Measurements from ENCODE around the gene ZFYVE21. TPM values are rescaled to one million over a fixed set of nuclear protein-coding genes. Genes with fewer than 3 reads are reported as not detected.
A peak's percentile ranks its signal among the peaks of the same experiment; 100 is the strongest.

Gene ZFYVE21
- total RNA-seq, 1 experiment from 2014 or later: 49.7 TPM

DNA sequence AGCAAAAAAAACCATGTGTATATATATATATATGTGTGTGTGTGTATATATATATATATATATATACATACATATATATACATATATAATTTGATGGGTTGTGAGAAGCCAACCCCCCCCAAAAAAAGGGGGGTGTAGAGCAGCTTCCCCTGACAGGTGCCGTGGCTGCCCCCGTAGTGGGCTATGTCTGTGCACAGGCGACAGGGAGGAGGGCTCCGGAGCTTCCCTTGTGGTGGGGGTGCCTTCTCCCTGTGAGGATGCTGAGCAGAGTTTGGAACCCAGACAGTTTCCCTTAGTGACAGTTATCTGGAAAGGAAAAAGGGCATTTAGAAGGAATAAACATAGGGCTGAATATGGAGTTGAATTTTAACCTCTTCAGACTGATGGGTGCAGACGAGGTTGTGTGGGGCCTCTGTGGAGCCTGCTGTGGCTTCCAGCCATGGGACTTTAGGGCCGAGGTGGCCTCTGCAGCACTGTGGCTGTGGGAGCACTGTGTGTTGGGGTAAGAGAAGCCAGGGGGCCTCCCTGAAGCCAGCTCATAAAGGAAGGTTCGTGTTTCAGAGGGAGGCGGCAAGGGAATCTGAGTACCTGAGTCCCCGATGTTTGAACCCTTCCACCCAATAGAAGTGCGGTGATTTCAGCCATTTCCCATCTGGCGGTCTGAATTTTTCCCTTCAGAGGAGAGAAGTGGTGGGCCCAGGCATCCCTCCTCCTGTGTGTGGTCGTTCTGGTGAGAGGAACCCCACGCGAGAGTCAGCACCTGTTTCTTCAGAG, 20.1 kb upstream of the ZFYVE21 start:
- no peaks in the 10 kb centered on the region for H3K79me1 ChIP-seq (ENCODE audit: insufficient read depth, low read depth, low read length, poor library complexity, severe bottlenecking)
- no CpG with 5 or more reads among the region's 14 CpGs for WGBS (ENCODE audit: extremely low coverage, insufficient read length, low lambda C conversion rate)
- no peak overlapping the region for H3T11ph ChIP-seq (ENCODE audit: low read length)
- H3K79me2 ChIP-seq (ENCODE audit: insufficient read depth, low read length): no peaks in the 10 kb centered on the region
- H4K91ac ChIP-seq (ENCODE audit: insufficient read length, low read depth, low read length): no peak overlapping the region
- Mint-ChIP-seq H3K4me1 (peaks cover 10 to 13% of the 10 kb centered on the region in 2 experiments; a peak in 3 of 4 replicates), H3K36me3 (ENCODE audit: insufficient read depth in 1 of 3, low read depth in 3 of 3) (peaks cover 2 to 38% (median 24%) of the 10 kb centered on the region in 3 experiments; a peak in 6 of 7 replicates), H3K27me3 (ENCODE audit: low read depth) (peaks cover 1% of the 10 kb centered on the region; the same call in 1 of the 2 replicates), H3K9me3 (no peaks in the 10 kb centered on the region), H3K4me3 (no peak overlapping the region), H3K27ac (peak overlapping the region in 1 of 3 experiments; percentile 60; a peak in 3 of 7 replicates)
- H3K9ac ChIP-seq (ENCODE audit: extremely low read depth, insufficient read length, low read length): no peak overlapping the region
- H3K23me2 ChIP-seq (ENCODE audit: insufficient read length, low read depth, low read length, poor library complexity, severe bottlenecking): no peaks in the 10 kb centered on the region
- H4K5ac ChIP-seq (ENCODE audit: insufficient read length, low read depth, low read length): no peak overlapping the region
- no peaks in the 10 kb centered on the region for H3K4me1 ChIP-seq (ENCODE audit: insufficient read depth, low read length)
- H3K27me3 ChIP-seq (ENCODE audit: insufficient read depth, low read length): no peaks in the 10 kb centered on the region
- H2AFZ ChIP-seq (ENCODE audit: low read length): no peak overlapping the region
- H3K9me3 ChIP-seq (ENCODE audit: control insufficient read depth, low read depth, low read length): no peaks in the 10 kb centered on the region
- DNase-seq: no peak
- H2BK15ac ChIP-seq (ENCODE audit: low read depth, low read length): no peak overlapping the region
- H2AK5ac ChIP-seq (ENCODE audit: insufficient read length, low read length): no peak overlapping the region
- H3K14ac ChIP-seq (ENCODE audit: insufficient read depth, low read length): no peak overlapping the region
- H3K27ac ChIP-seq (ENCODE audit: insufficient read length, low read depth, low read length): no peak overlapping the region
- H2BK12ac ChIP-seq (ENCODE audit: insufficient read length, low read depth, low read length): no peak overlapping the region
- H3K23ac ChIP-seq (ENCODE audit: insufficient read length, low read depth, low read length): no peak overlapping the region
- H2BK5ac ChIP-seq (ENCODE audit: insufficient read length, low read length): no peak overlapping the region
- no peak overlapping the region for H3K18ac ChIP-seq (ENCODE audit: insufficient read length, low read depth, low read length)
- H2BK20ac ChIP-seq (ENCODE audit: low read depth, low read length, poor library complexity, severe bottlenecking): no peak overlapping the region
- TF ChIP-seq CTCF (conservative IDR thresholded peaks at IDR 0.05): no peak
- no peak overlapping the region for H2BK120ac ChIP-seq (ENCODE audit: low read depth, low read length, poor library complexity, severe bottlenecking)
- H3K4me2 ChIP-seq (ENCODE audit: insufficient read depth, insufficient read length, low read length): no peak overlapping the region
- H3K56ac ChIP-seq (ENCODE audit: insufficient read length, low read depth, low read length): no peak overlapping the region
- H3K4ac ChIP-seq (ENCODE audit: low read depth, low read length): no peak overlapping the region
- H4K20me1 ChIP-seq (ENCODE audit: control insufficient read depth, insufficient read depth, insufficient read length): peaks cover 3% of the 10 kb centered on the region
- H4K8ac ChIP-seq (replicated peaks; ENCODE audit: insufficient read length, low read depth, low read length): no peak overlapping the region
